ENCODE results near the gene C4orf17. TPM values are rescaled to one million over a fixed set of nuclear protein-coding genes. Genes with fewer than 3 reads are reported as not detected.

C4orf17 gene
- total RNA-seq, 1 experiment from 2014 or later: 0.10 TPM

DNA sequence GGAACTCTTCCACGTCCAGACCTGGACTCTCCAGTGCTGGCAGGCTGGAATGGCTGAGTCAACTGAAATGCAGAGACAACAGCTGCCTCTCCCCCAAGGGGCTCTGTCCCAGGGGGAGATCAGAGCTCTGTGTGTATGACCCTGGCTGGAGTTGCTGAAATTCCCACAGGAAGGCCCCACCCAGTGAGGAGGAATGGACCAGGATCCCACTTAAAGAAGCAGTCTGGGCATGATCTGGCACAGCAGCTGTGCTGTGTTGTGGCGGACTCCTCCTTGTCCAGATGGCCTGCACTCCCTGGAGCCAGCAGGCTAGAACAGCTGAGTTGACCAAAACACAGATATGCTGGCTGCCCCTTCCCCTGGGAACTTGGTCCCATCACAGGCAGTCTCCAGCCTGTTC, 25.4 kb downstream of the C4orf17 start:
- no peak for DNase-seq (ENCODE audit: extremely low read depth, low read depth)

DNA sequence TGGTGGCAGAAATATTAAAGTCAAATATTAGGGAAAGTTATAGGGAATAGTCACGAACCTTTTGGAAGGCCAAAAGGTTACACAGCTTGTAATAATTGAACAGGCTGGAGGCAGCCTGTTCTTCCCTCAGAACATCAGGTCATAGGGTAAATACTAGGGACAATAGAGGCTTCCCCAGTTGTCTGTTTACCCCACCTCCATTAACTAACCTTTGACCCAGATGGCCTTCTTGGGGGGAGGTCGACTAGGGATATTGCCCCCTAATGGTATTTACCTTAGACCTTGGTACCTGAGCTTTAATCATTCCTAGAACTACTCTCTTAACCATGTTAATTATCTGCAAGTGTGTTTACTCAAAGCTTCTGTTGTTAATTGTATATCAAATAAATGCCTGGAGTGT, 26.0 kb downstream of the C4orf17 start:
- no peak for DNase-seq (ENCODE audit: extremely low read depth, low read depth)

DNA sequence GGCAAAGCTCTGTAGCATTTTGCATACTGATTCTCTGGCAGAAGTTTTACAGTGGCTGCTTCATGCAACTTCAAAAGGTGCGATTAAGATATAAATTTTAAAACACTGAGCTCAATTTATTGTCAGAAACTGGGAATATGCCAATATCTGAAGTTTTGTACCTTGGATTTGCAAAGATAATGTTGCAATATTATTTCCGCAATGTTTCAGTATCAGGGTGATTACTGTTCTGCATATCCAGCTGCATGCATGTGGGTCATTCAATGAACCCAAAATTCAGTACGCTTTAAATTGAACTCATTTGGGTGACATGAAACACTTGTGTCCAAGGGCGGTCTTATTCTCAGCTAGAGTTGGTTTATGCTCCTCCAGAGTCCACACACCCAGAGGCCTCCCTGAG, 26.9 kb downstream of the C4orf17 start:
- DNase-seq (ENCODE audit: extremely low read depth, low read depth): no peak

DNA sequence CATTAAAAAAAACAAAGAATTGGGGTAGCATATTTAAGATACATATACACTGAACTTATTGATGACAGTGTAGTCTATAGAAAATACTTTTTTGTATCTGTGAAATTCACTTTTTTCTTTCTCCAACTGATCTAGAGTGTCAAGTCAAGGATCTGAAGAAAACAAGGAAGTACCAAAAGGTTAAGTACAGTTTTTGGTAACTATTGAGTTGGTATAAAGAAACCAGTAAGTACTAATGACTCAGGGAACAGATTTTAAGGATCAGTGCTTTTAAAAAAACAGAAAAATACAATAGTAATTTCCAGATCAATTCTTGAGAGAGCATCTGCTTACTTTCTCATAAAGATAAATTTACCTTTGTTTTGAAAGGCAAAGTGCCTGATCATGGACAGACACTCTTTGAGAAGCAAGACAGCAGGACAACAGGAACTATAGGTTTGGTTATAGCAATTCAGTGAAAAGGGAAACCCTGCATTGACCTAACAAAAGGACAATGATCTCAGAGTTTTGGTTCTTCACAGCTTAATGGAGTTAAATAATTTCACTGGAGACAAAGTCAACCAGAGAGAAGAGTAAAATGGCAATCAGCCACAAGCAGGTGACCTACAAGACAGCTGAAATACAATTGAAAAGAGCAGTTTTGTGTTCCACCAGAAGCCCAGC, 29.6 kb downstream of the C4orf17 start:
- no peak for DNase-seq (ENCODE audit: extremely low read depth, low read depth)

DNA sequence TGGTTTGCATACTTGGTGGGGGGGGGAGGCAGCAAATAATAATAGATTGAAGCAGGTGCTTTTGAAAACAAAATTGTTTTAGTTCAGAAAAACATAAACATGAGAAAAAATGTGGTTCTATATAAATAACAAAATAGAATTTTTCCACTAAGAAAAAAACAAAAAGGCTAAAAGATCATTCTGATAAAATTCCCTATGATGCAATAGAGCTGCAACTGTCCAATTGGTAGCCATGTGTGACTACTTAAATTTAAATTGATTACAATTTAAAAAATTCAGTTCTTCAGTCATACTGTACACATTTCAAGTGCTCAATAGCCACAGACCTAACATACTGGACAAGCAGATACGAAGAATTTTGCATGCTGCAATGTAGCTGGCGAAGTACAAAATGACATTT, 42.1 kb downstream of the C4orf17 start:
- DNase-seq (ENCODE audit: extremely low read depth, low read depth): no peak

DNA sequence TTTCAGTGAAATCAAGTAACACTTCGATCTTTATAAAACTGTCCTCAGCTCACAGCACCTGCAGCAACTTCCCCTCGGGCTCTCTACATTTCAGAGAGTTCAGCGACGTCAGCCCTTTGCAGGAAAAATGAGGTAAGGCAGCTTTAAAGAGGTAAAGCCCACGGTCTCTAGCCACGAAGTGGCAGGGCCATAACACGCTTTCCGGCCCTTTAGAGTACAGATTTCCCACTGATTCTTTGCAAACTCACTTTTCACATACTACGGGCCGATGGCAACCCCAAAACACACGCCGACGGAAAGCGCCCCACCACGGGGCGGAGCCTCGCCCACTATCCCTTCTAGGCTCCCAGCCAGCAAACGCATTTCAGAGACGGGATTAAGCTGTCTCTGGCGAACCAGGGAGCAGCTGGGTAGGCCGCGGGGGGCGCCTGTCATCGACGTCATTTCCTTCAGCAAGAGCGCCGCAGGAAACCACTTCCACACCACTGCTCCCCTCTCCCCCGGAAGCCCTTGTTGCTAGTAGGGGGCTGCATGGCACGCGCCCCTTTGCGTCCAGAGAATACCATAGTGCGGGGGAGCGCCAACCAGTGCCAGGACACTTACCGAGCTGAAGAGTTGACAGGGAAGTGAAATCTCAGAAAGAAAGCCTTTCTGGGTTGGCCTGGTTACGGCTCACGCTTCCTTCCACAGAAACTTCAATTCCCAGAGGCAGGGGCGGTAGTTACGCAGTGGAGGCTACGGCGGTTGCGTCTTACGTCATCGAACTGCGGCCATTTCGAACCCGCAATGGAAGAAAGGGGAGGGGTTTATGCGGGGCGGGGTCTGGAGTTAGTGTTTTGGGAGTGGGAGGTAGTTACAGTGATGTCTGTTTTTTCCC, 52.7 kb downstream of the C4orf17 start, which contains the start of gene TRMT10A:
Gene TRMT10A (minus strand): TSS at position 730 of the 877 bp plus-strand sequence. CDS start 4,701 bp downstream, outside the sequence.
- DNase-seq (ENCODE audit: extremely low read depth, low read depth): peak; percentile 94

DNA sequence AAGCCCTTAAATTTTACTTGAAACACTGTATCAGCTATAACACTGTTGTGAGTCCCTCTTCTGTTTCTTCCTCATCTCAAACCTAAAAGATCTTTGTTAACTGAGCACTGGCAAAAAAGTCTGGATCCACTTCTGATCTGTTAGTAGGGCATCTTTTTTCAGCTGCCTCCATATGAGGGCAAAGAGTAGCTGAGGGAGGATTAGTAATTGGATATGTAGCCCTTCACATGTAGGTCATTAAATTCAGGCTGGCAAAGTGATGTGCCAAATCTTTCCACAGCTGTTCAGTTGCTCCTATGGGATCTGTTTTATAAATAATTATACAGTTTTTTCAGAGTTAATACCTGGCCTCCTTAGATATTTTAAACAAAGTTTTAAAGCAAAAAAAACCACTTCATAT, 54.1 kb downstream of the C4orf17 start:
- DNase-seq (ENCODE audit: extremely low read depth, low read depth): no peak

DNA sequence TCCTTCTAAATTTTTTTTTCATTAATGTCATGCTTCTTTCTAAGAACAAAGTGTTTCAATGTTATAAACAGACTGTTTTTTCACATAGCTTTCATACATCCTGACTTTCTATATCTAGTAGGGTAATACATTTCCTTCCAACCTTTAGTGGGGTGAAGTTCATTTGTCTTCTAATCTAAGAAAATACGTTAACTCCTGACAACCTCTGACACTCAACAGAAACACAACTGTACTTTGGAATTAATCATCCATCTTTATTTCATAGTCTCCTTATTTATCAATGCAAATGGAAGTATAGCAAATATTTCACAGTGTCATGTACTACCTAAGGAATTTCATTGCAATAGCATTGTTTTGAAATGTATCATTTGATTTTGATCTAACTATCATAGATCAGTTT, 61.1 kb downstream of the C4orf17 start:
- no peak for DNase-seq (ENCODE audit: extremely low read depth, low read depth)

DNA sequence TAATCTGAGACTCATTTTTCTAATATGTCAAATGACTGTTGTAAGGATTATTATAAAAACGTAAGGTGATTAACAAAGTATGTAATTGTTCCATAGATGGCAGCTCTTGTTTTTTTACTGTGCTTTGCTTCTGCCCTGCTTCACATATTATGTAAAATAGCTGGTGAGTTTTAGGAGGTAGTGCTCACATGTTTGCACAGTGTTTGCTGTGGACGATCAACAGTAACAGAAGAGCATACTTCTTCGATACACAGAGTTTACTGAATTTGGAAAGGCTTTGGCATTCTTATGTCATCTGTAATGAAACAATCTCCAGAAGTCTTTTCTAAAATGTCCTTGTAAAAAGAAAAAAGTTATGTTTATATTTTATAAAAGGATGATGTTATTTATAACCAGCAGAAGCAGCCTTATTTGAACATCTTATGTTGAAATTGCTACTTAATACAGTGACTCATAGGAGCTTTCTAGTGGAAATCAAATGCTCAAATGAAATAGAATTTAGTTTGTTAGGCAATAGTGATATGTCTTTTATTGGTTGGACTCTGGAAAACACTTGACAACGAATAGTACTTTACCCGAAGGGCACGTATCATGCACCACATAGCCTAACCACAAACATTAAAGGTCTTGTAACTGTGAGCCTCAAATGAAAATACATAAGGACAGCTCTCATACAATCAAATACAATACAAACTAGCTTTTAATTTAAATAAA, 61.9 kb downstream of the C4orf17 start:
- DNase-seq (ENCODE audit: extremely low read depth, low read depth): no peak

DNA sequence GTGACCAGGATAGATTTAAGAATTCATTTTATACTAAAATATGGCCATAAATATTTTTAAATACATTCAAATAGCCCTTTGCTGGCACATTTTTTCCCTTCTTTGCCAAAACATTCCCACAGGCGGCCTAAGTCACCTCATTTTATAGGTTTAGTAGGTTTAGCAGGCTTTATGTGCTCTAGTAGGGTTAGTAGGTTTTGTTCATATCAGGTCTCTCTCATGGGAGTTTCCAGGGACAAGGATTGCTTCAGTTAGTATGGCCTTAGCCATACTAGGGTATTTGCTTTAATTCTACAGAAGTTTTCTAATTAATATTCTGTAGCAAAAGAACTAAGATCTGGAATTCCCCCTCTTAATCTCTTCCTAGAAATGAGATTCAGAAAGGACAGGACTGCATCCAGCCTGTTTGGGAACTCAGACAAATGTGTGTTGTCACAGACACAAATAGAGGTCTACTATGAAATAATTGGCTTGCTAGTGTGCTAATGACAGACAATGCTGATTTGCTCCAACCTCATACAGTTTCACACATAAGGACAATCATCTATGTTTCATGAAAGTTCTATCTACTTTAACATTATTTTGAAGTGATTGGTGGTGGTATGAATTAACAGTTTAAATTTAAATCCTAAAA, 63.0 kb downstream of the C4orf17 start:
- no peak for DNase-seq (ENCODE audit: extremely low read depth, low read depth)

DNA sequence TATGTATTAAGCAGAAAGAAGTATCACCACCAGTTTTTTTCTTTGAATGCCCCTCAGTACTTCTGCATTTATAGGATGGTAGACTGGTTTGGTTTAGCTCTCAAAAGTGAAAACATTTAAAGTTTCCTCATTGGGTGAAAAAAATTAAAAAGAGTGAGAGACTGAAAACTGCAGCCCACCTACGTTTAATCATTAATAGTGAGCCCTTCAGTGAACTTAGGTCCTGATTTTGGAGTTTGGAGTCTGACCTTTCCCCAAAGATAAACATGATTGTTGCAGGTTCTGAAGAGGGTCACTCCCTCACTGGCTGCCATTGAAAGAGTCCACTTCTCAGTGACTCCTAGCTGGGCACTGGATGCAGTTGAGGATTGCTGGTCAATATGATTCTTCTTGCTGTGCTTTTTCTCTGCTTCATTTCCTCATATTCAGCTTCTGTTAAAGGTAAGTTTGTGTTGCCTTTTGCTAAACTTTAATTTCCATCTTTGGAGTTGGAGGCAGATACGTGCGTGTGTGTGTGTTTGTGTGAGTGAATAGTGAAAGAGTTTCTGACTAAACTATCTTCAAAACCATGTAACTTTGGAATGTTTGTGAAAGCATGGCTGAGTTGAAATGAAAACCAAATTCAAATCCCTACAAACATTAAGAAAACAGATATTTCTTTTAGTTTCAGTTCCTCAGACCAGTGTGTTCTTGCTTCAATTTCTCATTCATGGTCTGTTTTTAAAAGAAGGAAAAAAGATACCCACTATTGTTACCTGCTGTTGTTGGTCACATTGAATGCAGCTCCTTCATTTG, 63.9 kb downstream of the C4orf17 start, which contains the start of gene MTTP:
Gene MTTP (plus strand): TSS at position 295 of the 795 bp plus-strand sequence. CDS start 86 bp downstream, at position 381.
- DNase-seq (ENCODE audit: extremely low read depth, low read depth): no peak

DNA sequence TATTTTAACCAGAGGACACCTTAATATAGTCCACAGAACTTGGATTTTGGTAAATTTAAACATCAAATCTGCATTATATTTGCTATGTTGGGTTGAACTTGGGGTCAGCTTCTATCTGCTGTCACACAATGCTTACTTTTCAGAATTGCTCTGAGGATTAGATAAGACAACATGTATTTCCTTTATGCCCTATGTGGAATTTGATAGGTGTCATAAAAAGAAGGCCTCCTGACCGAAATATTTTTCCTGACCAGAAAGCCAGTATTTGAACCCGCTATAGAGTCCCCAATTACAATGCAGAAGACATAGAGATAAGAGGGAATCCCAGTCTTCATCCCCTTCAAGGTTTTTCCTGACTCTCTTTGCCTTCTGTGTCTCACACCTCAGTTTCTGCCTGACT, 67.9 kb downstream of the C4orf17 start:
- no peak for DNase-seq (ENCODE audit: extremely low read depth, low read depth)

DNA sequence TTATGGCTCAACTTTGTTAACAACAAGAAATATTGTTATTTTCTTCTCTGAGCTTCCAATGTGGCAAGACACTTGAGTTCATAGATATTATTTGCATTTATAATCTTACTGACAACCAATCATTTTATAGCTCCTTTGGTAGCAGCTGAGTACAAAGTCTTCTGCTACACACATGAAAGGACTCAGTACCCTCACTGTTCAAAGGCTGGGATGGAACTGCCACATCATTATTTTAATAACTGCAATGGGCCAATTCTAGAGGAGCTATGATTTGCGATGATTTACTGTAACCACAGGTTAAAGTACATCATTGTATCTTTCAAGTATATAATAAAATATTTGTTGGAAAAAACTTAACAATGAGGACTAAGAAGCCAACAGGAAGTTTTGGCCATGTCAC, 74.7 kb downstream of the C4orf17 start:
- no peak for DNase-seq (ENCODE audit: extremely low read depth, low read depth)

DNA sequence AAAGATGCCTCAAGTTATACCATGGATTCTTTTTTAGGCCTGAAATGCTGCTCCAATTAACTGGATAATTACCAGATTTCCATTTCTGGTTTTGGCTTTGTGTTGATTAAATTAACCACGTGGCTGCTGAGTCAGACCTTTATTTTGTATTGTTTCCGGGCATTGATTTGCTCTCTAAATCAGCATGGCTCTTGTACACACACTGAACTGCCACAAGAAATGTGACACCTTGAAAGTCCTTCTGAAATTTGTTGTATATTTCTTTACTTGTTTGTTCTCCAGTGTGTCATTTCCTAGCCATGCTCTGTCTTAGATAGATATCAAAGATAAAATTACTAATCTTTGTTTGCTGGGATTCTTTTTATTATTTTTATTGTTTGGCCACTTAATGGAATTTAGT, 75.5 kb downstream of the C4orf17 start:
- DNase-seq (ENCODE audit: extremely low read depth, low read depth): no peak

DNA sequence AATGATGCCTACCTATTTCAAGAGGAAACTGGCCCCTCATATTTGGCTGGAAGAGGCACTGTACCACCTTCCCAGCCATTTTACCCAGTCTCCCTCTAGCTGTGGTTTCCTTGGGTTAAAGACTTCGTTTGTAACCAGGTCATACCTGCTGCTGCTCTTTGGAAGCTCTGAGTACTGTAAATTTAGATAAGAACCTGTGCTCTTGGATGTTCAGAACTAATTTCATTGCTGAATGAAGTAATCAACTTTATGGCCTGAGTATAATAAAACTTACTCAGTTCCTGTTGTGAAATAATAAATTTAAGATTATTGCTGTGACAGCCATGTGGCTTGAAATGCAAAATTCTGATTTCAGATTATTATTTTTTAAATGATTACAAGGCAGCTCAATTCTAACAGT, 76.0 kb downstream of the C4orf17 start:
- DNase-seq (ENCODE audit: extremely low read depth, low read depth): no peak

DNA sequence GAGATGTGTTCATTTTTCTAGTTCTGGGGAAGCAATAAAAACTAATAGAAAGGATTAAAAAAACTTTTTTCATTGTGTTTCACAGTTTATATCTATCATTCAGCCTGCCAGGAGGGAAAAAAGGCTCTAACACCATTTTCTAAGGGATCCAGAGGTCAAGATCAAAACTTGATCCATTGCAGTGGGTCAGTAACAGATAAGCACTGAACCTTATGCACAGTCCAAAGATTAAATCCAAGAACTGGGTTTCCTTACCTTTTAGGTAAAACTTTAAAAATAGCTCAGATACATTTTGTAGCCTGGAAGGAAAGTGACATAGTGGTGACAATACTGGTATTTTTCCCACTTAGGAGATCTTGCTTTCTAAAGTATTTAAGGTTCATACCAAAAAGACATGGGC, 76.5 kb downstream of the C4orf17 start:
- no peak for DNase-seq (ENCODE audit: extremely low read depth, low read depth)

DNA sequence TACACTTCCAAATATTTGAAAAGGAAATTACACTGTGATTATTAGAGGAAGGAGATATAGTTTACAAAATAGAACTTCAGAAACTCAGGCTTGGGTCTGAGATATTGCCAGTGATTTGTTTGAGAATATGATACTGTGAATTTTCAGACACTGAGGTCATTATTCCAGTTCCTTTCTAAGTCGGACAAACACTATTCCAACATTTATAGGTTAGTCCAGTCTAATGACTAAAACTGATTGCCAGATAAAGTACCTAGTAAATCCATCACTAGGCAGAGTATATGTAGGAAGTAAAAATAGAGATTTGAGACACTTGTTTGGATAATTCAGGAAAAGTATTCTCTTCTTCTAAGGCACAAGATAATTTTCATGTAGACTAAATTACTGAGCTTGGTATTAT, 77.0 kb downstream of the C4orf17 start:
- DNase-seq (ENCODE audit: extremely low read depth, low read depth): no peak

DNA sequence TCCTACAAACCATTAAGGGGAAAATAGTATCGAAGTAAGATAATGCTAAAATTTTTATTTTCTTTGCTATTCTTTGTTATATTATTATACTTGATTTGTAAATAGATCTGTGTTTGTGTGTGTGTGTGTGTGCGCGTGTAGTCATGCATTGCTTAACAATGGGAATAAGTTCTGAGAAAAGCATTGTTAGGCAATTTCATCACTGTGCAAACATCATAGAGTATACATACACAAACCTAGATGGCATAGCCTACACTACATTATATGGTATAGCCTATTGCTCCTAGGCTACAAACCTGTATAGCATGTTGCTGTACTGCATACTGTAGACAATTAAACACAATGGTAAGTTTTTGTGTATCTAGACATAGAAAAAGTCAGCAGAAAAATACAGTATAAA, 80.9 kb downstream of the C4orf17 start:
- DNase-seq (ENCODE audit: extremely low read depth, low read depth): no peak

All from NCI-H460 (cell line).